ENCODE results near the gene TRABD2B. TPM values are rescaled to one million over a fixed set of nuclear protein-coding genes. Genes with fewer than 3 reads are reported as not detected.

Gene TRABD2B
- total RNA-seq, 1 experiment from 2014 or later = not detected

GRCh38 chr1:47976267-47976666 lies 20.9 kb downstream of the TRABD2B start:
- no peak for DNase-seq (ENCODE audit: low spot score)
- Histone ChIP-seq H3K4me3 (ENCODE audit: low read depth, low read length, poor library complexity, severe bottlenecking) (no peak overlapping the region), H3K4me1 (ENCODE audit: insufficient read depth, low read length, poor library complexity, severe bottlenecking) (no peaks in the 10 kb centered on the region), H3K36me3 (ENCODE audit: insufficient read depth, low read length, poor library complexity, severe bottlenecking) (no peaks in the 10 kb centered on the region), H3K27ac (ENCODE audit: low read depth, low read length, poor library complexity, severe bottlenecking) (no peak overlapping the region), H3K27me3 (replicated peaks; ENCODE audit: insufficient read depth, low read depth, low read length, poor library complexity) (no peaks in the 10 kb centered on the region), H3K9me3 (ENCODE audit: low read depth, low read length, poor library complexity, severe bottlenecking) (no peaks in the 10 kb centered on the region)
- intact Hi-C loops (cut with micrococcal nuclease; ENCODE audit: unreplicated experiment) = no loop called here
- no peak for TF ChIP-seq EZH2 (IDR thresholded peaks at IDR 0.05; ENCODE audit: borderline replicate concordance, low read depth, low read length, poor library complexity, severe bottlenecking)
- TF ChIP-seq CTCF (conservative IDR thresholded peaks at IDR 0.05; ENCODE audit: low read depth, low read length) = no peak
- POLR2A ChIA-PET (ENCODE audit: low non-redundant PET) = no interaction called here
- CTCF ChIA-PET = no interaction called here
- BruUV-seq (replicated peaks) = no TSS peak

- no peak for DNase-seq (ENCODE audit: low spot score)
- intact Hi-C loops (cut with micrococcal nuclease; ENCODE audit: unreplicated experiment) = no loop called here
- H3K36me3 ChIP-seq (ENCODE audit: insufficient read depth, low read length, poor library complexity, severe bottlenecking) = no peaks in the 10 kb centered on the region
- POLR2A ChIA-PET (ENCODE audit: low non-redundant PET) = no interaction called here
- no peaks in the 10 kb centered on the region for H3K9me3 ChIP-seq (ENCODE audit: low read depth, low read length, poor library complexity, severe bottlenecking)
- no peak overlapping the region for H3K27ac ChIP-seq (ENCODE audit: low read depth, low read length, poor library complexity, severe bottlenecking)
- no peak overlapping the region for H3K4me3 ChIP-seq (ENCODE audit: low read depth, low read length, poor library complexity, severe bottlenecking)
- no TSS peak for BruUV-seq (replicated peaks)
- CTCF ChIA-PET = no interaction called here
- H3K4me1 ChIP-seq (ENCODE audit: insufficient read depth, low read length, poor library complexity, severe bottlenecking) = no peaks in the 10 kb centered on the region
- TF ChIP-seq CTCF (conservative IDR thresholded peaks at IDR 0.05; ENCODE audit: low read depth, low read length) = no peak
- TF ChIP-seq EZH2 (IDR thresholded peaks at IDR 0.05; ENCODE audit: borderline replicate concordance, low read depth, low read length, poor library complexity, severe bottlenecking) = no peak
- no peaks in the 10 kb centered on the region for H3K27me3 ChIP-seq (replicated peaks; ENCODE audit: insufficient read depth, low read depth, low read length, poor library complexity)
Measured at GRCh38 chr1:47975302-47975921, 21.8 kb downstream of the TRABD2B start.

- H3K9me3 ChIP-seq (ENCODE audit: low read depth, low read length, poor library complexity, severe bottlenecking) = no peaks in the 10 kb centered on the region
- no peak overlapping the region for H3K4me3 ChIP-seq (ENCODE audit: low read depth, low read length, poor library complexity, severe bottlenecking)
- intact Hi-C loops (cut with micrococcal nuclease; ENCODE audit: unreplicated experiment) = no loop called here
- no peaks in the 10 kb centered on the region for H3K36me3 ChIP-seq (ENCODE audit: insufficient read depth, low read length, poor library complexity, severe bottlenecking)
- no TSS peak for BruUV-seq (replicated peaks)
- TF ChIP-seq CTCF (conservative IDR thresholded peaks at IDR 0.05; ENCODE audit: low read depth, low read length) = peak; percentile 45
- TF ChIP-seq EZH2 (IDR thresholded peaks at IDR 0.05; ENCODE audit: borderline replicate concordance, low read depth, low read length, poor library complexity, severe bottlenecking) = no peak
- no peaks in the 10 kb centered on the region for H3K27me3 ChIP-seq (replicated peaks; ENCODE audit: insufficient read depth, low read depth, low read length, poor library complexity)
- ChIA-PET CTCF (no interaction called here), POLR2A (ENCODE audit: low non-redundant PET) (no interaction called here)
- no peak for DNase-seq (ENCODE audit: low spot score)
- no peaks in the 10 kb centered on the region for H3K4me1 ChIP-seq (ENCODE audit: insufficient read depth, low read length, poor library complexity, severe bottlenecking)
- H3K27ac ChIP-seq (ENCODE audit: low read depth, low read length, poor library complexity, severe bottlenecking) = no peak overlapping the region
Measured at GRCh38 chr1:47972864-47973432, 24.2 kb downstream of the TRABD2B start.

Data from A673 (cell line).